ENCODE measurements around the gene CEMIP2.
"Not testable (repeated sequence)": the region's sequence is repeated elsewhere in the genome, so short reads cannot be mapped to it uniquely, and the experiment has no call there.

Gene CEMIP2

DNA sequence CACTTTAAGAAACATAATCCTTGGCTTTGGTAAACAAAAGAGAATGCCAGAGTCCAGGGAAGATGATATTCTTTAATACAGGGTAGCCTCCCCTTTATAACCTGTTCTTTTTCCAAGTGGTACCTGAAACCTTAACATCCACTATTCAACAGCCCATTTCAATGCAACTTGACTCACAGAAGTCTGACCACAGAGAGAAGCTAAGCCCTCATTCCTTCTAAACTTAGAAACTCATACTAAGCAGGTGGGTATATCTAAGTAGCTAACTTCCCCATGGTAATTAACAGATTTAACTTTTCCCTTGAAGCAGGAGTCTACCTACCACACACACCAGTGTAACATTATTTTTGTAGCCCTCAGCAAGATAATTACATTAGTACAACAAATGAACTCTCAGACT, 91.9 kb downstream of the CEMIP2 start:
- DNase-seq (ENCODE audit: low spot score) = no peak

DNA sequence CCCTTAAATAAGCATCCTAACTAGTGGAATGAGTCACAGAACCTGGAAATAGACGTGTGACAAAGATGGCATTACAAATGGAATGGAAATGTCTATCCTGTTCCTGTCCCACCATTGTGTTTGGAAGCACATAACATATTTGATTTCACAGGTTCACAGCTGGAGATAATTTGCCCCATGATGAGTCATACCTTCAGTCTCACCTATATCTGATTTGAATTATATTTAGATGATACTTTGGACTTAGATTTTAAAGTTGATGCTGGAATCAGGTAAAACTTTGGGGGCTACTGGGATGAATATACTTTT, 92.5 kb downstream of the CEMIP2 start:
- DNase-seq (ENCODE audit: low spot score) = no peak

DNA sequence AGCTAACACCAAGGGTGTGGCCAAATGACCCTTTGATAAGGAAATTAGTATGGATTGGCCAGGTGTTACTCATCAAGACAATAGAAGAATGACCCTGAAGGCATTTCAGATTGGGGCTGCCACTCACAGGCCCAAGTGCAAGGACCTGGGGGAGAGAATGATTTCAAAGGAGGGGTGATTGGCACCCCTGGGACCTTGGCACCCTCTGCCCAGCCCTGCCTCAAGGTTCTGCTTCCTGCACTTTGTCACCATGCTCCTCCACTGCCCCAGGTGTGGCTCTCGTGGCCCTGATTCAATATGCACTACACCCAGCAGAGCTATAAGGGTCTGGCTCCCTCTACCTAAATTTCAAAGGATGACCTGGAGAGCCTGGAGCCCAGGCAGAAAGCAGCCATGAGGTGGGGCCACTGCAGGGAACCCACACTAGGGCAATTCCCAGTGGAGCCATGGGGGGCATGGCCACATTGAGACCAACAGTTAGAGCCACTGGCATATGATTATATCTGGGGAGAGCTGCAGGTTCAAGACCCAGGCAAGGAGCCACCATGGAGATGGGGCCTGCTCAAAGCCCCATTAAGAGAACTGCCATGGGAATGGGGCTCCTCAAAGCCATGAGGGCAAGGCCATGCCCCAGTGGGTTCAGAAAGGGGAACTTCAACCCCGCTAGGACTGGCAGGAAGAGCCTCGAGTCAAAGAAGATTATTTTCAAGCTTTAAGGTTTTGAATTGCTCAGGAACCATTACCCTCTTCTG, 93.0 kb downstream of the CEMIP2 start:
- no peak for DNase-seq (ENCODE audit: low spot score)

DNA sequence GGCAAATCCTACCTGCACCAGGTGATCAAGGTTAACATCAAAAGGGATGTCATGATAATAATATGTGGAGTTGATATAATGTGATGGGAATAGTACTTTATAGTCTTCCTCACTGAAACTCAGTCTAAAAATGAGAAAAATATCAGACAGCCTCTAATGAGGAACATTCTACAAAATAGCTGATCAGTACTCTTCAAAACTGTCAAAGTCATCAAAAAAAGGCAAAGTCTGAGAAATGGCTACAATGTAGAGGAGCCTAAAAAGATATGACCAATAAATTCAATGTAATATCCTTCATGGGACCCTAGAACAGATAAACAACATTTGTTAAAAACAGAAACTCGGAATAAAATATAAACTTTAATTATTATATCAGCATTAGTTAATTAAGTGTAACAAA, 95.7 kb downstream of the CEMIP2 start:
- no peak for DNase-seq (ENCODE audit: low spot score)

DNA sequence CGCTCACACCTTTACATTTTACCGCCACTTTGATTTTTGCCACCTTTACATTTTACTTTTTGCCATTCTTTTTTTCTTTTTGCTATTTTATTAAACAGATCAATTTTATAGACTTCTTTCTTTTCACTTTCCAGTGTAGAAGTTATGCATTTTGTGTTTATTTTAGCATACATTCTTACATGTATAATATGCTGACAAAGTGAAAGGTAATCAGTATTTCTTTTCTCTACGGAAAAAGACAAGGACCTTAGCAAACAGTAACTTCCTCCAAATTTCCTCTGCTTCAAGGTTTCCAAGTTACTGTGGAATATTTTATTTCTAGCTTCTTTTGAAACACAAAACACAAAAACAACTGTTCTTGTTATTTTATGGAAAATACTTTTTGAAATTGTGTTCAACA, 97.0 kb downstream of the CEMIP2 start:
- no peak for DNase-seq (ENCODE audit: low spot score)

DNA sequence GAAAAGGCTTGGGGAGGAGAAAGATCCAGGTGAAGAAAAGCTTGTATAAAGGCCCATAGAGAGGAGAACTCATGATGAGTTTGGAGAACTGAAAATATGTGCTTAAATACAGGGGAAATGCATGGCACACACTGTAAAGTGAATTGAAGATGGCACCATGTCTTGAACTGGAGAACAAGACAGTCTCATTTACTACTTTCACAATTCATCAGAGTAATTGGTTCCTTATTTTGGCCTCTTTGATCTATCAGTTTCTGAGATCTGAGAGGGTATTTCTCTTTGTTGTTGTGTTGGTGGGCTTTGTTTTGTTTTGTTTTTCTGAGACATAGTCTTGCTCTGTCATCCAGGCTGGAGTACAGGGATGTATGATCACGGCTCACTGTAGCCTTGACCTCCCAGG, 98.2 kb downstream of the CEMIP2 start:
- DNase-seq (ENCODE audit: low spot score) = no peak

DNA sequence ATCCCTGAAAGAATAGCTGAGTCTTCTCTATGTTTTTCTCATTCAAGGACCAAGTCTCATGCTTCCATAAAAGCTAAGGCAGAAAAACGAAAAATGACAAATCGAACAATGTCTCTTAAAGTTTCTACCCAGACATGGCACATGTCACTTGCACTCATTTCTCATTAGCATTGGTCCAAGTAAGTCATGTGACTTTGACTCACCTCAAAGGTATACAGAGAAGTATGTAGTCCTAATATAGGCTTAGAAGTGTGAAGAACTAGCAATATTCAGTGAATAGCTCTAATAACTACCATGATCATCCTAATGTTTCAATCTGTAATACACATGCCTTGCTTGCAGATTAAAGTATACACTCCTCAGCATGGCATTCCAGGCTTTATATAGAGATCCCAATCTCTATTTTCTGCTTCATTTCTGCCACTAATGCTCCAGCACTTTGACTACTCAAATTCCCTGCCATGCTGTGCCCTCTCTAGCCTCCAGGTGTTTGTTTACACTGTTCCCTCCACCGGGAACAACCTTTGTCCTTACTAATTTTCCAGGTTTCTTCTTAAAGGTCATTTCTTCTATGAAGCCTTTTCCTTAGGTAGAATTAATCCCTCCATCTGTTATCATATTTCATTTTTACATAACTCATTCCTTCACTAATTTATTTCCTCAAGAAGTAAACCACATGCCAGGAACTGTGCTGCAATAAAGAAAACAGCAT, 98.9 kb downstream of the CEMIP2 start:
- DNase-seq (ENCODE audit: low spot score) = no peak

DNA sequence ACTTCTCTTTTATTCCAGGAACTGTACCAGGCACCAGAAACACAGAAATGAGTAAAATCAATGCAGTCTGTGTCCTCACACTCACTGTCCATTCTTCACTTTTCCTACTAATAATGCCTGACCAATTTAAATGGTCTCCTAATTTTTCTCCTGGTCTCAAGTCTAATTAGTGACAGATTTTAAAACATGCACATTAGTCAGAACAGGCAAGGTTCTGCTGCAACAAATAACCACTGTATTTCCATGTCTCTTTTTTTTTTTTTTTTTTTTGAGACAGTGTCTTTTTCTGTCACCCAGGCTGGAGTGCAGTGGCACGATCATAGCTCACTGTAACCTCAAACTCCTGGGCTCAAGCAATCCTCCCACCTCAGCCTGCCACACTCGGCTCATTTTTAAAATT, 99.6 kb downstream of the CEMIP2 start:
- DNase-seq (ENCODE audit: low spot score) = no peak

DNA sequence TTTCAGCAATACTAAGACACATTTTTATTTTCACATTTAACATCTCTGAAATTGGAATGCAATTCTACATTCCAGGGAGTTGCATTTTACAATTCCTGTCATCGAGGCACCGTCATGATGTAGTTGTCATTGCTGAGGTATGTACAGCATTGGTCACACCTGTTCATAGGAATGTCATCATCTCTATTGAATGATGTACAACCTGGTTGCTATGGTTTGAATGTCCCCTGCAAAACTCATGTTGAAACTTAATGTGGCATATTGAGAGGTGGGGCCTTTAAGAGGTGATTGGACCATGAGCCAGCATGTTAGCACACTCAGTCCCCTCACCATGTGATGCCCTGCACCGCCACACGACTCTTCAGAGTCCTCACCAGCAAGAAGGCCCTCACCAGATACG, 103.1 kb downstream of the CEMIP2 start:
- no peak for DNase-seq (ENCODE audit: low spot score)

DNA sequence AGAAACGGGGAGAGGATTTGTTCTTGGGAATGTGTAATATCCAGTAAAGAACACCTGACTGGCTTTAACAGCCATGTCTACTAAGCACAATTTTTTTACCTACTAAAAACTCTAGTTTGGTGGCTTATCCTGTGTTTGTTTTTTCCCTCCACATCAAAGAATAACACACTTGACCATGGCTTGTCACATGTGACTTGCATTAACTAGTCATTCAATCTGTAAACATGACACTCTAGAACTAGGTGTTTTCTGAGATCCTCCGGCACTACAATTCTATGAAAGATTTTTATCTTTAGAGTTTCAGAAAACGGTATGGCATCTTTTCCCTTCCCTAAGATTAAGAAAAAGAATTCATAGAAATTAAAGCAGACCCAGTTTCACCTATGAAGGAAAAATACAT, 103.7 kb downstream of the CEMIP2 start:
- no peak for DNase-seq (ENCODE audit: low spot score)

DNA sequence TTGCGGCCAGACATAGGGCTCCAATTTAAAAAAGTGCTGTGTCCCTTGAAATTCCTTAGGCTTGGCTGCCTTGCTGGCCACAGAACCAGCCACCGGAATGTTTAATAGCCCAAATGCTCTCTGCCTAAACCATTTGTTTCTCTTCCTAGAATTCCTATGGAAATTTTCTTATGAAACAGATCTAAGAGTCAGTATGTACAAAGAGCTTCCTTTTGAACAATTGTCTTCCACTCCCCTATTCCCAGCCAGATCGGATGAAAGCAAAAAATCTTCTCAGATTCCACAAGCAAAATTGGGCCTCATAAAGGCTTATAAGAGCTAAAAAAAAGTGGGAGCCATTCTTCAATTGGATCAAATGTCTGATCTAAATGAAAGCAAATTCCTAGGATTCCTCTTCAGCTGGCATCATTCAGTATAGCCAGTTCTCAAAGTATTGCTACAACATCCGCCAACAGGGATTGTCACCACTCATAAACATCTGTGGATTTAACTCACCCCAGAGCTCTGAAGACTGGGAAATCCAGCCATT, 104.3 kb downstream of the CEMIP2 start:
- no peak for DNase-seq (ENCODE audit: low spot score)

DNA sequence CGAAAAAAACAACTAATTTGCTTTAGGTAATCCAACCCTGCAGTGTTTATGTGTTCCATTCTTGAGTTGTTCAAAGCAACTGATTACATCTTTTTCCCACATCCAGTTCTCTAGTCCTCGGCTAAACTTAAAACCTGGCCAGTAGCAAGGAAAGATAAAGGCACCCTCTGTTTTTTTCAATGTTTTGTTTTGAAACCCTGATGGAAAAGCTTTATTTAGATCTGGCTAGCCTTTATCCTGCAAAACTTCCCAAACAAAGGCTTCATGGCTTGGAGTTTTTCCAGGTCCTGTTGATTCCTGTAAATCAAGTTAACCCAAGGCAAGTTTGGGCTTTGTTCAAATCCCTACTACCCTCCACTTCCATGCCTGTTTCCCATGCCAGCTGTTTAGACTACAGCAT, 105.1 kb downstream of the CEMIP2 start:
- DNase-seq (ENCODE audit: low spot score) = no peak

DNA sequence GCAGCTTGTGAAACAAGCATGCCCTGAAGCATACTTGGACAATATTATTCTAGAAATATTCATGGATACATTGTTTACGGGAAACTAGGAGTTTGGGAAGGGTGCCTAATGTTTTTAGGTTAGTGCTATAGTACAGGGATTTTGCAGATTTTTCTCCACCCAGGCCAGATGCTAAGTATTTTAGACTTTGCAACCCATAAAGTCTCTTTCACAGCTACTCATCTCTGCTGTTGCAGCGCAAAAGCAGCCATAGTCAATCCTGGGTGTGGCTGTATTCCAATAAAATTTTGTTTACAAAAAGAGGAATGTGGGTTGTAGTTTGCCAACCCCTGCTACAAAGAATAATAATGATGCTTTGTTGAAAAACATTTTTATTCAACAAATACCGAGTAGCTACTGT, 106.2 kb downstream of the CEMIP2 start:
- no peak for DNase-seq (ENCODE audit: low spot score)

DNA sequence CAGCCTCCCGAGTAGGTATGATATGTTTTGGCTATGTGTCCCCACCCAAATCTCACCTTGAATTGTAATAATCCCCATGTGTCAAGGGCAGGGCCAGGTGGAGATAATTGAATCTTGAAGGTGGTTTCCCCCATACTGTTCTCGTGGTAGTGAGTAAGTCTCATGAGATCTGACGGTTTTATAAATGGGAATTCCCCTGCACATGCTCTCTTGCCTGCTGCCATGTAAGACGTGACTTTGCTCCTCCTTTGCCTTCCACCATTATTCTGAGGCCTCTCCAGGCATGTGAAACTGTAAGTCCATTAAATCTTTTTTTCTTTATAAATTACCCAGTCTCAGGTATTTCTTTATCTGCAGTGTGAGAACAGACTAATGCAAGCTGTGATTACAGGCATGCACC, 111.0 kb downstream of the CEMIP2 start:
- not testable (repeated sequence) for DNase-seq (ENCODE audit: low spot score)

DNA sequence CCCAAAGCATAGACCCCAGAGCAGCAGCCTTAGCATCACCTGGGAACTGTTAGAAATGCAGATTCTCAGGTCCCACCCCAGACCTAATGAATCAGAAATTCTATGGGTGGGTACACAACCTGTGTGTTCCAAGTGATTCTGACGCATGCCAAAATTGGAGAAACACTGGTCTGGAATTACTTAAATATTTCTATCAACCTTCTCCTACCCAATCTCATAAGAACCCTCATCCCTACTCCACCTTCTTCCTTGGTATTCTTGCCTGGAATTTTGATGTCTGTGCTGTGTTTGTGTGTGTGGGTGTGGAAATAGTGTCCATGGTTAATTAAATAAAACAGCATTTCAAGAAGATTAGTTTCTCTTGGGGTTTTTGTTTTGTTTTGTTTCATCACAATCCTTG, 111.8 kb downstream of the CEMIP2 start:
- DNase-seq (ENCODE audit: low spot score) = no peak

DNA sequence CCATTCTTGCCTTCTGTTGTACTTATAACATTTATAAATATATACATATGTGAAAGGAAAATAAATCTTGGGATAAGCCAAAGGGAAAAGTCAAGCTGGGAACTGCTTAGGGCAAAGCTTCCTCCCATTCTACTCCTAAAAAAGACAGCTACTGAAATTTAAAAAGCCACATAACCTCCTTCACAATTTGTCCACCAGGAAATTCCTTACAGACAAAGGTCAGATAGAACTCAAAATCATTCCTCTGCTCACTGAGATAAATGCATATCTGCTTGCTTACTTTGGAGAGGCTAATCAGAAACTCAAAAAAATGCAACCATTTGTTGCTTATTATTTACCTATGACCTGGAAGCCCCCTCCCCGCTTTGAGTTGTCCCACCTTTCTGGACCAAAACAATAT, 112.5 kb downstream of the CEMIP2 start:
- no peak for DNase-seq (ENCODE audit: low spot score)

DNA sequence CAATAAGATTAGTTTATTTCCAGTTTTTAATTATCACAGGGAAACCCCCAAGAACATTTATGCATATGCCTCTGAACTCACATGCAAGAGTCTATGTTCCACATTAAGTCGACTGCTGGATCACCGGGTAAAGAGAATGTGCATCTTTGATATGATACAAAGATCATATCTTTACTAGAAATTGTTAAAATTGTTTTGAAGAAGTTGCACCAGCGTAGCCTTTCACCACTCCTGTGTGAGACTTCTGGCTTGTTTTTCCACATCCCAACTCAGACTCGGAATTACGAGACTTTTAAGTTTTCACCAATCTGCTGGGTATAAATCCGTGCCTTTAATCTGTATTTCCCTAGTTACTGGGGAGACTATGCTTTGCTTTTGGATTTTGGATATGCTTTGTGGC, 113.2 kb downstream of the CEMIP2 start:
- DNase-seq (ENCODE audit: low spot score) = no peak

DNA sequence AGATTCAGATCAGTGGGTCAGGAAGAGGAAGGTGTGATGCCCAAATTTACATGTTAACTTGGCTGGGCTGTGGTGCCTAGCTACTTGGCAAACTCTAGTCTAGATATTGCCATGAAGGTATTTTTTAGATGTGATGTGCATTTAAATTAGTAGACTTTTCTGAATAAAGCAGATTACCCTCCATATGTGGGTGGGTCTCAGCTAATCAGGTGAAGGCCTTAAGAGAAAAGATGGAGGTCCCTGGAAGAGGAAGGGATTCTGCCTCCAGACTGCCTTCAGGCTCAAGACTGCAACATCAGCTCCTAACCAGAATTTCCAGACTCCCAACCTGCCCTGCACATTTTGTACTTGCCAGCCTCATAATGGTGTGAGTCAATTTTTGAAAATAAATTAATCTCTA, 115.8 kb downstream of the CEMIP2 start:
- DNase-seq (ENCODE audit: low spot score) = no peak

DNA sequence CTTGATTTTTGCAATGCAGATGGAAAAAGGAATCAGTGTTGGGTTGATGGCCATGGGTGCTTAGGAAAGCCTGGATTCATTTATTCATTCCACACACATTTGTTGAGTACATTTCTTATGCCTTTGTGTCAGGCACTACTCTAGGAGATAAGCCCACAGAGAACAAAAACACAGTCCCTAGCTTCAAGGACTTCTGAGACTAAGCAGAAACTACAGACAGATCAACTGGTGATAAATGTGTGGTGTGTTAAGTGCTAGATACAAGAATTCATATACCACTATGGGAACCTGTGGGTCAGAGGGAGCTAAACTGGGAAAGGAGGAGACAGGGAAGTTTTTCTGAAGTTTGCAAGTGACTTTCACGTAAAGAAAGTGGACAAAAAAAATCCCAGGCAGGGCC, 119.9 kb downstream of the CEMIP2 start:
- no peak for DNase-seq (ENCODE audit: low spot score)

DNA sequence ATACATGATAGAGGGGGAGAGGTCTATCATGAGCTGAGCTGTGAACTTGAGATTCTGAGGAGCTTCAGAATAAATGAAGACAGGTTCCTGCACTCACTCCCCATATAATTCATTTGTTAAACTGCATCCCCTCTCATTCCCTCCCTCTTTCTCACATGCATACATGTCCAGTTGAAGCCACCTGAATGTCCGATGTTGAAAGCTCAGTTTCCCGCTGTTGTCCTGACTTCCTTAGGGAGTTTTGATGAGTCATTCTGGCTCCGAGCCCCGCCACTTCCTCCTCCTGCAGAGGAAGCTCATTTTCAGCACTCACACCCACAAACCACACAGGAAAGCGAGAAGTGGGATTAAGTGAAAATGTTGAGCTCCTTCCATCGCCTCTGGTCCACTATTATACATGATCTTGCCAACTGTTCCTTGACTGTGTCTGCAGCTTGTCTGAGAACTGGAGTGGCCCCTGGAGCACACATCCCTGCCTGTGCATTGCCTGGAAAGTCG, 121.2 kb downstream of the CEMIP2 start:
- DNase-seq (ENCODE audit: low spot score) = peak; percentile 47

DNA sequence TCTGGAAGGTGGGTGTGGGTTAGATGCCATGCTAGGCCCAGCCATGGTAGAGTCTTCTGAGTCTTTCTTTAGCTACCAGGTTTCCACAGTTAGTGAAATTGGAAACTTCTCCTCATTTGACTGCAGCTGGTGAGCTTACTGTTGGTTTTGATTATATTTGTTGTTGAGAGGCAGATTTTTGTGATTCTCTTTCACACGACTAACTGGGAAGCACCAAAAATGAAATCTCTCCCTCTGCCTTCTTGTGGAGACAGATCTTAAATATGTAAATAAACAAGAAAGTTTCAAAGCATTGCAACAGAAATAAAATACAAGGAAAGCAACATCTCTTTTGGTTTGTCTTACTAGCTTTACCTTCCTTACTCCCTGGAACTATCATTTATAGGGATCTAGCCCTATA, 122.2 kb downstream of the CEMIP2 start:
- no peak for DNase-seq (ENCODE audit: low spot score)

DNA sequence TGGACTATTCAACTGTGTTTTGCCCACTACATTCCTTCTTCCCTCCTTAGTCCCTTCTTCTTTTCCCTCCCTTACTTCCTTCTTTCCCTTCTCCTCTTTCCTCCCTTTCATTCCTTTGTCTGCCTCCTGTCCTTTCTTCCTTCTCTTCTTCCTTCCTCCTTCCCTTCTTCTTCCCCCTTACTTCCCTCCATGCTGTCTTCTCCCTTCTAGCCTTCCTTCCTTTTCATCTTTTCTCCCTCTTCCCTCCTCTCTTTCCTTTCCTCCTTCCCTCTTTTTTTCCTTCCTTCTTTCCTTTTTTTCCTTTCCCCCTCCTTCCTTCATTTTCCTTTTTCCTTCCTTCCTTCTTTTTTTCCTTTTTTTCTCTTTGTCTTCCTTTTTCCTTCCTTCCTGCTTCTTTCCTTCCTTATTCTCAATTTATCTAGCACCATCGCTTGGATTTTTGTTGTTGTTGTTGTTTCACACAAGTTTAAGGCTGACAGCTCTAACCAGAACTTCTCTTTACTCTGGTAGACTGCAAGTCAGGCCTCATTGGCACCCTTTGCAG, 123.4 kb downstream of the CEMIP2 start:
- DNase-seq (ENCODE audit: low spot score) = no peak

DNA sequence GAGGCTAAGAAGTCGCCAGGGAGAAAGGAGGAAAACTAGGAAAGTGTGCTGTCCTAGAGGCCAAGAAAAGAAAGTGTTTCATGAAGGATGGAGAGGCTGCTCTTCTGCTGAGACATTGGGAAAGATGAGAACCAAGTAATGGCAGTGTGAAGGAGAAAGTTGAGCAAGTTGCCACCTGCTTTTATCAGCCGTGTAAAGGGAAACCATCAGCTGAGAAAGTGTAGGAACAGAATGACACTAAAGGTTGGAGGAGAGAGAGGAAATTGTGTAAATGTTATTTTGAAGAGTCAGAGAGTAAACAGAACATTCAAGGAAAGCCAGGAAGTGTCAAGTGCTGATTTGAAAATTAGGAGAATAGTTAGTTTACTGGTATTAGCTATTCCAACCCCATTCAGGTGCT, 125.0 kb downstream of the CEMIP2 start:
- DNase-seq (ENCODE audit: low spot score) = no peak
